ENCODE results near the gene ECE2. TPM values are rescaled to one million over a fixed set of nuclear protein-coding genes. Genes with fewer than 3 reads are reported as not detected.

The ECE2 gene
- polyA plus RNA-seq, 1 of the 3 experiments (the other 2 are of a cell fraction) = 0.03 TPM

- 82% methylated on average over 11 of the region's 12 CpGs for WGBS (ENCODE audit: low lambda C conversion rate)
Measured at GRCh38 chr3:184275381-184275701, 481 bp upstream of the ECE2 start.

GRCh38 chr3:184277366-184277765, 1.5 kb downstream of the ECE2 start:
- Histone ChIP-seq H3K9ac (no peak overlapping the region), H3K79me2 (ENCODE audit: insufficient read depth) (no peaks in the 10 kb centered on the region), H3K27me3 (ENCODE audit: insufficient read depth) (peaks cover 14% of the 10 kb centered on the region), H3K9me3 (no peaks in the 10 kb centered on the region), H3K36me3 (replicated peaks in 1 of 2; ENCODE audit: control insufficient read depth in 1 of 2, insufficient read depth in 2 of 2, low read length in 1 of 2) (no peaks in the 10 kb centered on the region), H3K4me1 (ENCODE audit: control insufficient read depth in 1 of 2, insufficient read depth in 2 of 2, low read depth in 1 of 2, low read length in 1 of 2) (peaks cover 0 to 3% of the 10 kb centered on the region in 2 experiments; a peak in 1 of 4 replicates), H2AFZ (ENCODE audit: low read depth) (no peak overlapping the region), H3F3A (replicated peaks; ENCODE audit: insufficient read depth) (no peaks in the 10 kb centered on the region), H3K27ac (ENCODE audit: low read depth in 2 of 2, low read length in 1 of 2) (no peak overlapping the region), H3K9me2 (no peaks in the 10 kb centered on the region), H3K4me2 (no peak overlapping the region), H4K20me1 (ENCODE audit: insufficient read depth) (no peaks in the 10 kb centered on the region), H3K4me3 (ENCODE audit: low read depth in 2 of 2, low read length in 1 of 2) (no peak overlapping the region)
- TF ChIP-seq EP300 (IDR thresholded peaks at IDR 0.05; ENCODE audit: borderline replicate concordance in 1 of 2, low read depth in 1 of 2, low read length in 1 of 2) (no peak), CTCF (IDR thresholded peaks at IDR 0.05) (no peak), TCF12 (IDR thresholded peaks at IDR 0.05) (no peak), REST (IDR thresholded peaks at IDR 0.05; ENCODE audit: low read depth, low read length) (no peak), GABPA (IDR thresholded peaks at IDR 0.05; ENCODE audit: low read depth) (no peak), YY1 (IDR thresholded peaks at IDR 0.05; ENCODE audit: low read depth) (no peak), SMC3 (IDR thresholded peaks at IDR 0.05; ENCODE audit: low read depth, low read length) (no peak), IRF3 (IDR thresholded peaks at IDR 0.05; ENCODE audit: low read depth, low read length) (no peak), GATA2 (CRISPR knock-in tag; IDR thresholded peaks at IDR 0.05) (no peak), FOSL2 (IDR thresholded peaks at IDR 0.05; ENCODE audit: borderline replicate concordance, low read depth) (no peak), NRF1 (IDR thresholded peaks at IDR 0.05; ENCODE audit: low read depth, low read length) (no peak), USF1 (IDR thresholded peaks at IDR 0.05; ENCODE audit: borderline replicate concordance, low read depth) (no peak), FOXJ3 (CRISPR knock-in tag; IDR thresholded peaks at IDR 0.05) (no peak), MEF2A (IDR thresholded peaks at IDR 0.05; ENCODE audit: borderline replicate concordance, low read depth) (no peak), JUND (IDR thresholded peaks at IDR 0.05) (no peak), POLR2AphosphoS5 (IDR thresholded peaks at IDR 0.05; ENCODE audit: low read depth, low read length) (no peak)
- no peak for DNase-seq
- WGBS (ENCODE audit: low lambda C conversion rate) = 62% methylated on average over 5 of the region's 6 CpGs
- POLR2A ChIA-PET = no interaction called here
- CTCF ChIA-PET = interaction anchor here (0.9 to 1.8 kb wide), 2 partner anchors 26 to 28 kb away, joined by 3 to 5 read pairs; partner anchors contain the start of gene EEF1AKMT4

More at GRCh38 chr3:184275381-184275701, 481 bp upstream of the ECE2 start:
- H3K9me2 ChIP-seq = no peaks in the 10 kb centered on the region
- peaks cover 0 to 3% of the 10 kb centered on the region in 2 experiments; a peak in 1 of 4 replicates for H3K4me1 ChIP-seq (ENCODE audit: control insufficient read depth in 1 of 2, insufficient read depth in 2 of 2, low read depth in 1 of 2, low read length in 1 of 2)
- no peak overlapping the region for H3K4me2 ChIP-seq
- no peaks in the 10 kb centered on the region for H3K36me3 ChIP-seq (replicated peaks in 1 of 2; ENCODE audit: control insufficient read depth in 1 of 2, insufficient read depth in 2 of 2, low read length in 1 of 2)
- no peak overlapping the region for H3K27ac ChIP-seq (ENCODE audit: low read depth in 2 of 2, low read length in 1 of 2)
- no peaks in the 10 kb centered on the region for H3K79me2 ChIP-seq (ENCODE audit: insufficient read depth)
- no peak overlapping the region for H2AFZ ChIP-seq (ENCODE audit: low read depth)
- no peaks in the 10 kb centered on the region for H3F3A ChIP-seq (replicated peaks; ENCODE audit: insufficient read depth)
- H3K27me3 ChIP-seq (ENCODE audit: insufficient read depth) = peaks cover 14% of the 10 kb centered on the region
- ChIA-PET CTCF (no interaction called here), POLR2A (no interaction called here)
- no peak overlapping the region for H3K4me3 ChIP-seq (ENCODE audit: low read depth in 2 of 2, low read length in 1 of 2)
- TF ChIP-seq EP300 (IDR thresholded peaks at IDR 0.05; ENCODE audit: borderline replicate concordance in 1 of 2, low read depth in 1 of 2, low read length in 1 of 2) (no peak), NFIC (IDR thresholded peaks at IDR 0.05; ENCODE audit: borderline replicate concordance) (no peak), SMC3 (IDR thresholded peaks at IDR 0.05; ENCODE audit: low read depth, low read length) (no peak), SIN3A (IDR thresholded peaks at IDR 0.05; ENCODE audit: borderline replicate concordance, low read depth, low read length) (no peak), FOSL2 (IDR thresholded peaks at IDR 0.05; ENCODE audit: borderline replicate concordance, low read depth) (no peak), CHD2 (IDR thresholded peaks at IDR 0.05; ENCODE audit: low read length, partially characterized antibody) (no peak), TCF12 (IDR thresholded peaks at IDR 0.05) (no peak), RAD21 (IDR thresholded peaks at IDR 0.05; ENCODE audit: low read length) (no peak), MXI1 (IDR thresholded peaks at IDR 0.05; ENCODE audit: low read depth, low read length) (no peak), JUND (IDR thresholded peaks at IDR 0.05) (no peak)
- H3K9me3 ChIP-seq = no peaks in the 10 kb centered on the region
- no peak overlapping the region for H3K9ac ChIP-seq
- DNase-seq = no peak
- H4K20me1 ChIP-seq (ENCODE audit: insufficient read depth) = no peaks in the 10 kb centered on the region

Data from SK-N-SH (cell line).